GM19193 (cell line): ENCODE measurements around the gene CRISP3.

Experiments used
- POLR2A ChIP-seq: IDR thresholded peaks from 4 replicates; pipeline ENCODE4 v1.6.1; 2011; ENCODE audit not compliant: insufficient read depth, insufficient read length; ENCODE audit errors: extremely low read depth

Gene CRISP3

DNA sequence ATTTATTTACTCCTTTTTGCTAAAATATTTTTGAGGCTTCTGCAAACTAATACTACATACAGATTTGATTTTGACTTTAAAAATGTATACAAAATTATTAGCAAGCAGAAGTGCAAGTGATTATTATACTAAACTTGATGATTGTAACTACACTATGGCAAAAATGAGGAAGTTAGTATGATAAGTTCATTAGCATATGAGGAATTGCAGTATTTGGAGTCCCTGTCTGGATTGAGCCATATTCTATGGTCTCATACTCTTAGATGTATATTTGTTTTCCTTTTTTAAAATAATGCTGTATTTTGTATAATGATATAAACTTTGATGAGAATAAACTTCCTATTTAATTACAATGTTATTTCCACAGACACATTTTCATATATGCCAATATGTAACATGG lies 13.9 kb downstream of the CRISP3 start:
- TF ChIP-seq POLR2A: no peak

DNA sequence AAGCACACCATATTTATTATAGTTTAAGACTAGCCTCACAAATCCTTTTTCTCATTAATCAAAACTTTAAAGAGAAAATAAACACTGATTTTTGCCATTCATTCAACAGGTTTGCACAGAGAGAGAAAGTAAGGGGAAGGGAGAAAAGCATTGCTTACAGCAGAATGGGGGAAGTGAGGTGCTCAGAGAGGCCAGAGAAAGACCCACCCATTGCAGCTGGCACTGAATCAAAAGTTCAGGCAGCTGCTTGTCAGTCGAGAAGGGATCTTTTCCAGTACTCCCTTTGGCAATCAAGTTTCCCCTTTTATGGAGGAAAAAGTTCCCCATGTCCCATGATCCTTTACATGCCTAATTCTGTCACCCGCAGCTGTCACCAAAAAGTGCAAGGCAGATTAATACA lies 22.9 kb downstream of the CRISP3 start:
- TF ChIP-seq POLR2A: no peak

DNA sequence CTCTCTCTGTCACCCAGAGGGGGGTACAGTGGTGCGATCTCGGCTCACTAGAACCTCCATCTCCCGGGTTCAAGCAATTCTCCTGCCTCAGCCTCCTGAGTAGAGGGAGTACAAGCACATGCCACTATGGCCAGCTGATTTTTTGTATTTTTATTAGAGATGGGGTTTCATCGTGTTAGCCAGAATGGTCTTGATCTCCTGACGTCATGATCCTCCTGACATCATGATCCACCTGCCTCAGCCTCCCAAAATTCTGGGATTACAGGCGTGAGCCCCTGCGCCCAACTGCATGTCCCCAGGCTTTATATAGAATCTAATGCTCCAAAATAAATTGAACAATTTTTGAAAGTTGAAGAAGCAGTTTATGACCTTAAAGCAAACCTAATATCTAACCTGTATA lies 23.8 kb downstream of the CRISP3 start:
- TF ChIP-seq POLR2A: no peak

DNA sequence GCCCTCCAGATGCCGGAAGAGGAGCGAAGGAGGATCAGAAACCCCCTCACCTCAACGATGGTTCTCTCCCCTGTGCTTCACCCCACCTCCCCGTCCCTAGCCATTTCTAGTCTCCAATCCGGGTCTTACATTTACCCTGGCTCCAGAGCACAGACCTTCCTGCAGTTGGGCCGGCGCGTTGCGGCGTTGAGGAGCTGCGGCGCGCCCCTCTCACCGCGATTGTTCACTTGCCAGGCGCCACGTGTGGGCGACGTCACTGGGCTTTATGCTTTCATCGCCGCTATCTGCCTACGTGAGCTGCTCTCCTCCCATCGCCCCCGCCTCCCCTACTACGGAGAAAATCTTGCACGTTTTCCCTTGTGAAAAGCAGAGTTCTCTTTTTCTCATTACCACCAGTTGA lies 30.8 kb downstream of the CRISP3 start, which contains the start of gene CRISP2:
Gene CRISP2, minus strand, starts transcription at position 198 of the 400 bp plus-strand sequence. CDS start 4,347 bp downstream, outside the sequence.
- TF ChIP-seq POLR2A: no peak

DNA sequence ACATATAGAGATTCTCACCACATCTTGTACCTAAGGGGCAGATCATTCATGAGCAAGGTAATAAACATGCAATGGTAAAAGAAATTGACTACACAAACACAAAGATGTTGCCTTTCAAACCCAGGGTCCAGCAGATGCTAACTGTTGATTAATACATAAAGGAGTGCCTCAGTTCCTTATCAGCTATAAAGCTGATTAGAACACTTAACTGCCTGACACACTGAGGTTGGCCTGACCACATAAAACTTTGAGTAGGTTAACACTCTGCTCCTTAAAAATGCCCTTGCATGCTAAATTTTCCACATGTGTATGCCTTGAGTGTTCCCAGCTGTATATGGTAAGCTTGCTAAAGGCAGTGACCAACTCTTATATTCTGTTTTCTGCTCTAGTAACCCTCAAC lies 45.7 kb downstream of the CRISP3 start:
- no peak for TF ChIP-seq POLR2A

DNA sequence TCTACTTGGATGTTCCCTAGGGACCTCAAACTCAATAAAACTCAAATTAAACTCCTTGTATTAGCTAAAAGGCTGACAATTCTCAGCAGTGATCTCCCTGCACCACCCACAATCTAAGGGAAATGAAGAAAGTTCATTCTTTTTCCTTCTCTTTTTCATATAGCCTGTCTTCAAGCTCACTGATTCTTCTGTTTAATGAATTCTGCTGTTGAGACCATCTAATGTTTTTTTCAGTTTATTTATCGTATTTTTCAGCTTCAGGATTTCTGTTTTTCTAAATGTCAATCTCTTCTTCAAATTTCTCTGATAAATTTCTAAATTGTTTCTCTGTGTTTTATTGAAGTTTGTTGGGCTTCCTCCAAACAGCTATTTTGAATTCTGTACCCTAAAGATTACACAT lies 50.7 kb downstream of the CRISP3 start:
- no peak for TF ChIP-seq POLR2A

DNA sequence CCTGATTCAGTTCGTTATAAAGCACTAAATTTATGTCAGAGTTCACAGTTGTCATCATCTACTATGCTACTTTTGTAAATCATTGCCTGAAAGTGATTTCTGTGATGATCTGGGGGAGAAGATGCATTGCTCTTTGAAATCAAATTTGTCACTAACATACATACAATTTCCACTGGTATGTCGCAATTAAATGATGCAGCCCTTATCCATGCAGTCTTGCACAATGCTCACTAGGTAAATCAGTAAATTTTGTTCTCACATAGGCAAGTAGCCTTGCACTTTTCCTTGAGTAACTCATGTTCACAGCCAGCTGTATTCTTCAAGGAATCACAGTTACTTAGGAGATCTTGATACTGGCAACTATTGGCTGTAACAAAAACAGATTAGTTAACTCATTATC lies 51.7 kb downstream of the CRISP3 start:
- no peak for TF ChIP-seq POLR2A
